DMS114 treated with DMSO at 0.1 percent for 48 hours (cell line): Measurements from ENCODE around the gene SEZ6.
A peak's percentile ranks its signal among the peaks of the same experiment; 100 is the strongest.
"Not testable (repeated sequence)": the region's sequence is repeated elsewhere in the genome, so short reads cannot be mapped to it uniquely, and the experiment has no call there.

Experiments
- DNase-seq: peaks from one replicate; lab custom pipeline; 2025; ENCODE audit not compliant: unreplicated experiment; lab: John Stamatoyannopoulos, UW

The SEZ6 gene

GRCh38 chr17:28940142-28940541 is 65.7 kb downstream of the SEZ6 start:
- no peak for DNase-seq

GRCh38 chr17:28938552-28938951 is 67.3 kb downstream of the SEZ6 start:
- DNase-seq: no peak

DNA sequence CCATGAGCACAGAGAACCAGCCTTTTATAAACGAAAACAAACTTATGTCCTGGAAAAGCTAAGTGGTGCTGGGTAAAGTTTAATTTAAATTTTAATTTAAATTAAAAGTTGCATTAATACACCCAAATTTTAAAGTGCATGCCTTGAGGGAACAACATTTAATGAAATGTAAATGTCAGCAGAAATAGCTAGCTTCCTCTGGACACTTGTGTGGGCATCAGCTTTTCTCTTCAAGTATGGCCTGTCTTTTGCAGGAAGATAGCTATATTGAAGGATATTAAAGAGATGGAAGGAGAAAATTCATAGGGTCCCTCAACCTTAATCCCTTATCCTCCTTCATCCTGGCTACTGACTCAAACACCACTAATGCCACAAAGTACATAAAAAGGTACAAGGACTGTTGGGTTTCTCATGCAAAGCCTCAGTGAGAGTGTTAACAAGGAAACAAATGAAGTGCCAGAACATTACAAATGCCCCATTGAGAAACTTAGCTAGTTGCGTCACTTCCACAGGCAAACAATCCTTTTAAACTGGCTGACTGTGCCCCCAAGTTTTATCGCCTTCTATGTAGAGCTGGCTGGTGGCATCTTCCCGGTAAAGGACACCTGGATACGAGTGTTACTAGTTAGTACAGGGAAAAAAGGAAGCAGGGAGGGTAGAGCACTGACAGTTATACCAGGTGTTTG is 68.6 kb downstream of the SEZ6 start:
- no peak for DNase-seq

GRCh38 chr17:28935744-28936460 is 69.9 kb downstream of the SEZ6 start:
- DNase-seq: no peak

- DNase-seq: not testable (repeated sequence)
Measured at GRCh38 chr17:28934508-28934907, 71.3 kb downstream of the SEZ6 start.

DNA sequence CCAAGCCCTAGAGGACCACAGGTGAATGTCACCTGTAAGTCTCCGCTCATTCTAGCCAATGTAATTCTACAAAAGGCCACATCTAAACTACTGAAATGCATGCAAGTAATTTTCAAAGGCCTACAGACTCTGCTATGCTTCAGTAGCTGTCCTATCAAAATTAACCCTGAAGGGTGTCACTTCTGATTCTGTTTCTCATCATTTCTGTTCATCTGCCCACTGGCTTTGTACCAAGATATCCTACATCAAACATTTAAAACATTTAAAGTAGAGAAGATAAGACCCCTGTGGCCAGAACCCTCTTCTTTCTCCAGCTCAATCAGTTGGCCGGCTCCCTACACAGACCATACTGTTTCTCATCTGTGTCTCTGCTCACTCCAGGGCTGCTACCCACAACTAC is 76.0 kb downstream of the SEZ6 start:
- DNase-seq: no peak

DNA sequence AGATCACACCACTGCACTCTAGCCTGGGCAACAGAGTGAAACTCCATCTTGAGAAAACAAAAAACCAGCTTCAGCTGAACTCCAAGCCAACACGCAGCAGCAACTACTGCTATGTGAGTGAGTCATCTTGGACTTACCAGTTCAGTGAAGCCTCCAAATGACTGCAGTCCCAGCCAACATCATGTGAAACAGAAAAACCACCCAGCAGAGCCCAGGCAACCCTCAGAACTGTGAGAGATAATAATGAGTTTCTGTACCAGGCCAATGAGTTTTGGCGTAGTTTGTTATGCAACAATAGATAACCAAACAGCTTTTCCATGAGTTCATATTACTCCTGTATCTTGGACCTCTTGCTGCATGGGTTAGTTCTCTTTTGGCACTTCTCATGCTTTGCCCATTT is 77.8 kb downstream of the SEZ6 start:
- no peak for DNase-seq

DNA sequence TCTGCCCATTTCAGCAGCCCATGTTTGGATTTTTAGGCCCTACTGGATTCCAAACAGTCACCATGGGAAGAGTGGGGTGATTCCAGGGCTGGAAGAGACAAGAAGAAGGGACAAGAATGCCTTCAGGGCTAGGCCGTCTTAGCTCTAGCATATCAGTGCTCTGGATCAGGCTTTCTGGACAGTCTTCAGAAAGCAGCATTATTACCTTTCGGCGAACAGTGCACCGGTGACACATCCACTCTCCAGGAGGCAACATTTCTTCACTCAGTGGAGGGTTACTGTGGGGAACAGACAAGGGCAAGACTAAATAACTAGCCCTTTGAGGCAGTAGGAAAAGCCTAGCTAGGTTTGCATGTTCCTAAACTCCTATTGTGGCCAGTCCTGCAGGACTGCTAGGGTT is 79.0 kb downstream of the SEZ6 start:
- DNase-seq: no peak

DNA sequence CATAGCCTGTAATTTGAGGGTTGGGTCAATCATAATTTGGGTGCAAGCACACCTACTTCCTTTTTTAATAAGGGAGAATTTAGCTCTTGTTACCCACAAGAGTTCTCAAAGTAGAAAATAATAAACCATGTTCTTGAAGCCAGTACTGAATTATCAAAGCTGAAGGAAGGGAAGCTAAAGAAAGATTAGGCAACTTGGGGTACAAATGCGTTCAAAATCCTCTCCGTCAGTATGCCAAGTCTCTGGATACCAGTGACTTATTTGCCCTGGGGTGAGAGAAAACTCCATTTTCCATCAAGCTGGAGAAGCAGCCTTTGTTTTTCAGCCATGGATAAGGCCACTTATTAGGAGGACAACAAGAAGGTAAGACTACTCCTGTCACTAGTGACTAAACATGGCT is 79.5 kb downstream of the SEZ6 start:
- DNase-seq: no peak

DNA sequence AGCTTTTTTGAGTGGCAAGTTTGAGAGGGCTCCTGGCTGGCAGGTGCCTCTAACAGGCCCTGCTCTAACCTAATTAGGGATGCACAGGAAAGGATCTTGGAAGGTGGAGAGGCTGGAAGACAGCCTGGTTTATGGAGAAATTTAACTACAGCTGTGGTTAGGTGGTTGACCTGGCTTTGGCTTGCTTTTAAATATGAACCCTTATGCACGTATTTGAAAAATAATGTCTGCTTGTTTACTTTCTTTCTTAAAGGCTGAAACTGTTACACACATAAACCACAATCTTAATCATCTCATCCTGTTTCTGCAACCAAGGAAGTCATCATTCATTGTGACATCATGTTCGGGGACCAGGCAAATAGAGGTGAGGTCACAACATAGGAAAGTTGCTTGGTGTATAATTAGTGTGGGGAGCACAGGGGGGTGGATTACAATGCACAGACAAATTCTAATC is 79.9 kb downstream of the SEZ6 start:
- no peak for DNase-seq

GRCh38 chr17:28920201-28920600 is 85.6 kb downstream of the SEZ6 start:
- no peak for DNase-seq

DNA sequence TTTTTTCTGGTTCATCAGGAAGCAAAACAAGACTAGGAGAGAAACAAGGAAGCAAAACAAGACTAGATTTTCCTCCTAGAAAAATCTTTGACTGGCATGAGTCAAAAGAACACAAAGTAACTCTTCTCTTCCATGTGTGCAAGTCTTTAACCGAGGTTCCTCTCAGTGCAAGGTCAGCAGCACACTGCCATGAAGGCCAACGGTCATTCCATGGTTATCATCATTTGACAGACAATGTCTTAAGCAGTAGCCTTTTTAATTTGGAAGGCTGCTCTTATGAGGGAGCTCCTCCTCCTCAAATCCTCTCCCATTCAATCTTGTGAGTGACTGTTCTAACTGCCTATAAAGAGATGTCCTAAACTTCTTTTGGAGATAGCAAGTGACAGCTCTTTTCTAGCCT is 87.5 kb downstream of the SEZ6 start:
- no peak for DNase-seq

DNA sequence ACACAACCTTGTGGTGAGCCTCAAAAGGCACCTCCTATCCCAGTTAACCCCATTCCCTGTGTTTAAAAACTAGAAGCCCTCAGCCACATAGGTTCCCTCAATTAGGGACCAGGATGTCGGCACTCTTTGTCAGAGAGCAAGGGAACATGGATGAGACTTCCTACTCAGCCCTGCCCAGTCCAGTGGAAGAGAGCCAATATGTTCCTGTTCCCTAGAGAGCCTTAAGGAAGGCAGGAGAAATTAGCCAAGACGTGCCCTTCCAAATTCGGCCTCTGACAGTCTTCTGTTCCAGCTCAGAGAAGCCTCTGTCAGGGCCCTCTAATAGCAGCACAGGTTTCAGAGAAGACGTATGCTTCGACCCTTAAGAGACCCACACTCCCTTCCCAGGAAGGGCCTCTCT is 88.4 kb downstream of the SEZ6 start:
- no peak for DNase-seq

- no peak for DNase-seq
Measured at GRCh38 chr17:28917029-28917428, 88.8 kb downstream of the SEZ6 start.

DNA sequence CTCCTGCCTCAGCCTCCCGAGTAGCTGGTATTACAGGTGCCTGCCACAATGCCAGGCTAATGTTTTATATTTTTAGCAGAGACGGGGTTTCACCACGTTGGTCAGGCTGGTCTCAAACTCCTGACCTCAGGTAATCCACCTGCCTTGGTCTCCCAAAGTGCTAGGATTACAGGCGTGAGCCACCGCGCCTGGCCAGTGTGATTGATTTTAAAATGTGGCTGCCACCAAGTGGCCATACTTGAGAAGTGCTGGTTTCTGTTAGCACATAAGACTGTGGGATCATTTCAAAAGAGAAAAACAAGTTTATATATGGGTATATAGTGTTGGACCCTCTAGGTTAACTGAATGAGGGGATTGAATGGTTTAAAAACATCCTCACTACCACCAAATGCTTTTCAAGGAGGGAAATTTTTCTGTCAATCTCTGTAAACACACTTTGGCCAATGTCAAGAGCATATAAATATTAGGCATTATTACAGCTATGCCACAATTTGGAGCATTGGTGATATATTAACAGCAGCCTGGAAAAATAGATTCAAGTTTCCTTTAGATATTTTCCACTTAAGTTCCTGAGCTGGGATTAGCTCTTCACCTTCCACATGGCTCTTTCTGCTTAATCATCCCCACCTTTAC is 89.4 kb downstream of the SEZ6 start:
- DNase-seq: peak; percentile 16

- no peak for DNase-seq
Measured at GRCh38 chr17:28912938-28913333, 92.9 kb downstream of the SEZ6 start.

DNA sequence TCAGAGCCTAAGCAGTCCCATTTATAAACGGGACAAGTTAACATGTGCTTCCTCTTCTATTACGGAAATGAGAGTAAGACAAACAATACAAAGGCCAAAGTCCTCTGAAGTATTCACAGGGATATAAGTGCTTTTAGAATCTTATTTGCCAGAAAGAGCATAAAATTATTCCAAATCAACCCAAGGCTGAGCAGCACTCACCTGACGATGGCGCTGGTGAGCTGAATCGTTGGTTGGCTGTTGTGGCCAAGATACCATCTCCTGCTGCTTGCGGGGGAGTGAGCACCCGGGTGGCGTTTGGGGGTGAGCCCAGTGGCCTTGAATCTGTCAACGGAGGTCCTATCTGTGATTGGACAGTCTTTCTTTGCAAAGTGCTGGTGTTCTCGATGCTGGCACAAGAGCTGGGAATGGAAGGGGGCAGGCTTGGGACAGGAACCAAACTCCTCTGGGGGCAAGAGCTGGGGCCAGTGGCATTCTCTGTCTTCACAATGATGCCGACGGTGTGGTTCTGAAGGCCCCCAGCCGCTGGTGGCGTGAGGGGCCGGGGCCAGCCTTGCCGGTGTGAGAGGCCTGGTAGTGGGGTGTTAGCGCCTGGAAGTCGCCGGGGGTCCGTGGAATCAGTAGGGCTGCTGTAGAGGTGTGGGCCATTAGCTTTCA is 93.4 kb downstream of the SEZ6 start:
- no peak for DNase-seq

GRCh38 chr17:28911411-28912045 is 94.3 kb downstream of the SEZ6 start:
- DNase-seq: no peak

DNA sequence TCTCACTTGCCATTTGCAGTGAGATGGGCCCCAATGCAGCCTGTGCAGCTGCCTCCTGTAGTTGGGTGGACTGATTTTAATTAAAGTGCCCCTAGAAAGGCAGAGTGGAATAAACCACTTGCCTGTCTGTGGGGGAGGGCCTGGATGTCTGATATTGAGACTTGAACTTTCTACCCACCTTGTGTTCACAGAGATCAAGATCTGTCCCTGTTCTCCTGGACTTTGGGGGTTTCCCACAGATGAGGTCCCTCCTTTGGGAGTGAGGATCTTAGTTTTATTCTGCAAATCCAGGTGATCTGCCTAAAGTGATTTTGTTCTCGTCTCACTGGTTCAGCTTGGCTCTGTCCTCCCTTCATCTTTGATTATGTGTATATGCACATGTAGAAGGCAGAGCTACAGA is 95.3 kb downstream of the SEZ6 start:
- no peak for DNase-seq

- DNase-seq: no peak
Measured at GRCh38 chr17:28908640-28909167, 97.1 kb downstream of the SEZ6 start.
